ENCODE data around the gene PDLIM3. TPM values are rescaled to one million over a fixed set of nuclear protein-coding genes. Genes with fewer than 3 reads are reported as not detected.
"Not testable (repeated sequence)": the region's sequence is repeated elsewhere in the genome, so short reads cannot be mapped to it uniquely, and the experiment has no call there.

Gene PDLIM3
- total and polyA plus RNA-seq, 9 of the 15 experiments (the other 6 are each of a cell fraction or from before 2014, with no cell fraction given) = 0.06 TPM; not detected in 8

DNA sequence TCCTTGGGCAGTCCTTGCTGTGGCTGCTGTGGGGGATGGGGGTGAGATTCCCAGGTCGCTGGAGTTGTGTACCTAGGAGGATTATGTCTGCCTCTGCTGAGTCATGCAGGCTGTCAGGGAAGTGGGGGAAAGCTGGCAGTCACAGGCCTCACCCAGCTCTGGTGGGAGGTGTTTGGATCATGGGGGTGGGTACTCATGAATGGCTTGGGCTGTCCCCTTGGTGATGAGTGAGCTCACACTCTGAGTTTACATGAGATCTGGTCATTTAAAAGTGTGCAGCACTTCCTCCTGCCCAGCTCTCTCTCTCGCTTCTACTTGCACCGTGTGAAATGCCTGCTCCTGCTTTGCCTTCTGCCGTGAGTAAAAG, 24.6 kb upstream of the PDLIM3 start (continued):
- TF ChIP-seq, protein P1, sequence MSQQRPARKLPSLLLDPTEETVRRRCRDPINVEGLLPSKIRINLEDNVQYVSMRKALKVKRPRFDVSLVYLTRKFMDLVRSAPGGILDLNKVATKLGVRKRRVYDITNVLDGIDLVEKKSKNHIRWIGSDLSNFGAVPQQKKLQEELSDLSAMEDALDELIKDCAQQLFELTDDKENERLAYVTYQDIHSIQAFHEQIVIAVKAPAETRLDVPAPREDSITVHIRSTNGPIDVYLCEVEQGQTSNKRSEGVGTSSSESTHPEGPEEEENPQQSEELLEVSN (IDR thresholded peaks at IDR 0.05; ENCODE audit: borderline replicate concordance in 1 of 2, extremely low read depth in 1 of 2, insufficient read depth in 1 of 2, insufficient read length in 1 of 2, low read depth in 1 of 2, low read length in 1 of 2, poor library complexity in 1 of 2, severe bottlenecking in 1 of 2) = no peak

GRCh38 chr4:185559251-185559914, 24.1 kb upstream of the PDLIM3 start:
- BruUV-seq (replicated peaks); in situ Hi-C loops (cut with MboI); H3K4me3 ChIP-seq; H3K27ac ChIP-seq (ENCODE audit: extremely low read depth, low read depth, low read length); H3K9me3 ChIP-seq (replicated peaks; ENCODE audit: control insufficient read depth, insufficient read depth, low read depth, low read length); DNase-seq (ENCODE audit: extremely low read depth in 1 of 4, low spot score in 3 of 4); H3K27me3 ChIP-seq (ENCODE audit: control insufficient read depth in 2 of 2, insufficient read depth in 2 of 2, low read length in 2 of 2); H3K36me3 ChIP-seq (ENCODE audit: control insufficient read depth, insufficient read depth, low read length); H3K9me1 ChIP-seq (ENCODE audit: control insufficient read depth, insufficient read depth, low read length); CTCF ChIA-PET (ENCODE audit: low intra/inter-chr PET ratio); H3K79me2 ChIP-seq (ENCODE audit: control insufficient read depth, insufficient read depth, low read length); ATAC-seq; H4K20me1 ChIP-seq (replicated peaks; ENCODE audit: control insufficient read depth, insufficient read depth, low read length); intact Hi-C loops (cut with micrococcal nuclease); FAIRE-seq; H3K4me1 ChIP-seq (replicated peaks in 1 of 2; ENCODE audit: control insufficient read depth in 2 of 2, insufficient read depth in 2 of 2, low read length in 2 of 2); H3K9ac ChIP-seq (ENCODE audit: insufficient read depth in 1 of 2, low read depth in 2 of 2, low read length in 2 of 2): not testable (repeated sequence)
- H3K4me2 ChIP-seq (ENCODE audit: insufficient read depth, low read length) = peak overlapping the region; percentile 49; the same call in 1 of the 2 replicates
- 28% methylated on average over 7 of the region's 8 CpGs for WGBS (ENCODE audit: insufficient coverage, low coverage, missing lambda C conversion rate)
- H2AFZ ChIP-seq (ENCODE audit: low read depth, low read length) = peak overlapping the region; percentile 70; the same call in 1 of the 2 replicates
- POLR2A ChIA-PET = interaction anchor here (0.5 to 1.1 kb wide), 4 partner anchors 13 to 1281 kb away, joined by 3 read pairs; no protein-coding TSS in a partner anchor

Measured in K562 (cell line).